B cell (primary cell): ENCODE results near the gene EPAS1. TPM values are rescaled to one million over a fixed set of nuclear protein-coding genes. Genes with fewer than 3 reads are reported as not detected.

Source experiments
- ATAC-seq: fragments of 200-7000 bp; cut with Tn5 transposase; one replicate; pipeline ENCODE4 v1.10.0; 2021; ENCODE audit warnings: low read depth, mild to moderate bottlenecking, moderate number of reproducible peaks, moderate library complexity
- CTCF ChIA-PET: fragments of 350-600 bp; sonication (Branson Sonifier 250); formaldehyde crosslinking; loops from one replicate; lab custom pipeline; 2021; ENCODE audit warnings: antibody characterized with exemption, inconsistent platforms; lab: Charles Lee
- POLR2A ChIA-PET: fragments of 350-600 bp; sonication (Branson Sonifier 250); formaldehyde crosslinking; loops from one replicate; lab custom pipeline; 2021; ENCODE audit warnings: antibody characterized with exemption; lab: Charles Lee
- DNase-seq: peaks from one replicate; pipeline ENCODE4 v3.0.0; 2013
- H2AFZ ChIP-seq: 2 replicates; pipeline ENCODE4 v1.6.1; 2012; ENCODE audit warnings: mild to moderate bottlenecking, low read depth, low read length; ENCODE audit not compliant: insufficient read depth, poor library complexity, severe bottlenecking
- H3K27ac ChIP-seq, 2 donors: 1 replicate in 1 of 2; 2 replicates in 1 of 2; pipeline ENCODE4 v1.5.1; 2012 to 2013; ENCODE audit warnings: low read length in 2 of 2, mild to moderate bottlenecking in 2 of 2, moderate library complexity in 1 of 2
- H3K27me3 ChIP-seq, 4 experiments: fragments of 200-600 bp in 1 of 4; sonication (generic) in 1 of 4; replicated peaks in 1 of 4; 1 replicate in 2 of 4; 2 replicates in 2 of 4; pipeline versions ENCODE4 v1.6.1 to v1.7.0; 2013 to 2016; ENCODE audit warnings: low read length in 3 of 4, mild to moderate bottlenecking in 2 of 4, mixed read lengths in 1 of 4, moderate library complexity in 1 of 4; ENCODE audit not compliant: insufficient read depth in 4 of 4, control insufficient read depth in 3 of 4; ENCODE audit errors: control extremely low read depth in 1 of 4
- H3K36me3 ChIP-seq, 2 experiments: replicated peaks in 1 of 2; 1 replicate in 1 of 2; 2 replicates in 1 of 2; pipeline versions ENCODE4 v1.6.1 to v1.7.1; 2013; ENCODE audit warnings: low read length in 1 of 2; ENCODE audit not compliant: insufficient read depth in 2 of 2, control insufficient read depth in 1 of 2; ENCODE audit errors: control extremely low read depth in 1 of 2, extremely low read depth in 1 of 2
- H3K4me1 ChIP-seq, 2 donors: fragments of 200-600 bp in 1 of 2; sonication (generic) in 1 of 2; 1 replicate in 1 of 2; 2 replicates in 1 of 2; pipeline versions ENCODE4 v1.5.1 to v1.6.1; 2013 to 2017; ENCODE audit warnings: low read length in 2 of 2; ENCODE audit not compliant: control insufficient read depth in 2 of 2, insufficient read depth in 2 of 2
- H3K4me2 ChIP-seq: replicated peaks from 2 replicates; pipeline ENCODE3; 2012; ENCODE audit warnings: mild to moderate bottlenecking, low read depth, low read length; ENCODE audit not compliant: poor library complexity, severe bottlenecking
- H3K4me3 ChIP-seq, 5 experiments: fragments of 200-600 bp in 1 of 5; sonication (generic) in 1 of 5; 1 replicate in 3 of 5; 2 replicates in 2 of 5; pipeline versions ENCODE4 v1.5.1 to v1.7.0; 2011 to 2016; ENCODE audit warnings: low read length in 4 of 5, mild to moderate bottlenecking in 4 of 5, low read depth in 2 of 5, control low read depth in 1 of 5, moderate library complexity in 1 of 5; ENCODE audit not compliant: insufficient read depth in 1 of 5; ENCODE audit errors: control extremely low read depth in 1 of 5, extremely low read depth in 1 of 5
- H3K79me2 ChIP-seq: fragments of 200-600 bp; sonication (generic); one replicate; pipeline ENCODE4 v1.6.0; 2016; ENCODE audit warnings: low read length; ENCODE audit not compliant: control insufficient read depth, insufficient read depth
- H3K9ac ChIP-seq: fragments of 200-600 bp; sonication (generic); 2 replicates; pipeline ENCODE4 v1.6.1; 2017; ENCODE audit warnings: mild to moderate bottlenecking, low read length, moderate library complexity
- H3K9me3 ChIP-seq, 3 donors: one replicate each; pipeline versions ENCODE4 v1.6.1 to v1.7.1; 2013; ENCODE audit warnings: low read length in 2 of 3; ENCODE audit not compliant: control insufficient read depth in 2 of 3, insufficient read depth in 1 of 3; ENCODE audit errors: control extremely low read depth in 1 of 3
- H4K20me1 ChIP-seq: 2 replicates; pipeline ENCODE4 v1.6.0; 2012; ENCODE audit warnings: mild to moderate bottlenecking, low read length; ENCODE audit not compliant: insufficient read depth, control insufficient read depth, poor library complexity, severe bottlenecking
- H3K27ac Mint-ChIP-seq: one replicate; pipeline ENCODE4 v1.8.0; 2021; ENCODE audit warnings: mixed read lengths
- H3K27me3 Mint-ChIP-seq: one replicate; pipeline ENCODE4 v1.8.0; 2021; ENCODE audit warnings: mixed read lengths
- H3K4me1 Mint-ChIP-seq: one replicate; pipeline ENCODE4 v1.8.0; 2021; ENCODE audit warnings: mixed read lengths
- H3K4me3 Mint-ChIP-seq: one replicate; pipeline ENCODE4 v1.8.0; 2021; ENCODE audit warnings: mixed read lengths
- H3K9me3 Mint-ChIP-seq: one replicate; pipeline ENCODE4 v1.8.0; 2022; ENCODE audit warnings: mixed read lengths; ENCODE audit not compliant: insufficient read depth
- CTCF ChIP-seq: fragments of 200-600 bp; IDR thresholded peaks from one replicate; pipeline ENCODE4 v1.8.0; 2022; ENCODE audit warnings: antibody characterized with exemption, mild to moderate bottlenecking
- EZH2 ChIP-seq: IDR thresholded peaks from 2 replicates; pipeline ENCODE4 v1.6.1; 2012; ENCODE audit warnings: borderline replicate concordance, low read depth, mild to moderate bottlenecking, moderate library complexity, low read length; ENCODE audit not compliant: insufficient read depth, poor library complexity, severe bottlenecking
- WGBS: methylation state at CpG from one replicate; pipeline ENCODE4 v1.1.5; 2013; ENCODE audit warnings: missing lambda C conversion rate; ENCODE audit not compliant: insufficient coverage; 5-methylcytosine and 5-hydroxymethylcytosine counted together
- intact Hi-C: fragments of 100-400 bp; cut with micrococcal nuclease; formaldehyde crosslinking; loops from one replicate; pipeline ENCODE4 v1.10.0; 2022
- polyA minus RNA-seq: library from RNA; depleted of rRNA, polyadenylated mRNA; stranded (reverse); fragments of >200 nt; gene quantifications from 2 replicates; pipeline ENCODE4 v1.2.3, GENCODE V29; 2012
- polyA plus RNA-seq: library from polyadenylated mRNA; depleted of rRNA; stranded (reverse); fragments of >200 nt; gene quantifications from 2 replicates; pipeline ENCODE4 v1.2.3, GENCODE V29; 2012
- total RNA-seq, 2 donors: library from RNA; stranded (reverse); fragments of 120-200 nt in 1 of 2; gene quantifications; 1 replicate in 1 of 2; 2 replicates in 1 of 2; pipeline versions ENCODE4 v1.2.3 to v1.2.4, GENCODE V29; 2013 to 2022

EPAS1 gene
- 0.37 and 1.0 TPM in 2 replicates for total RNA-seq
- 0.63 TPM for total RNA-seq (2013)
- 0.06 and 0.32 TPM in 2 replicates for polyA plus RNA-seq
- polyA minus RNA-seq = 0.50 and 0.77 TPM in 2 replicates

DNA sequence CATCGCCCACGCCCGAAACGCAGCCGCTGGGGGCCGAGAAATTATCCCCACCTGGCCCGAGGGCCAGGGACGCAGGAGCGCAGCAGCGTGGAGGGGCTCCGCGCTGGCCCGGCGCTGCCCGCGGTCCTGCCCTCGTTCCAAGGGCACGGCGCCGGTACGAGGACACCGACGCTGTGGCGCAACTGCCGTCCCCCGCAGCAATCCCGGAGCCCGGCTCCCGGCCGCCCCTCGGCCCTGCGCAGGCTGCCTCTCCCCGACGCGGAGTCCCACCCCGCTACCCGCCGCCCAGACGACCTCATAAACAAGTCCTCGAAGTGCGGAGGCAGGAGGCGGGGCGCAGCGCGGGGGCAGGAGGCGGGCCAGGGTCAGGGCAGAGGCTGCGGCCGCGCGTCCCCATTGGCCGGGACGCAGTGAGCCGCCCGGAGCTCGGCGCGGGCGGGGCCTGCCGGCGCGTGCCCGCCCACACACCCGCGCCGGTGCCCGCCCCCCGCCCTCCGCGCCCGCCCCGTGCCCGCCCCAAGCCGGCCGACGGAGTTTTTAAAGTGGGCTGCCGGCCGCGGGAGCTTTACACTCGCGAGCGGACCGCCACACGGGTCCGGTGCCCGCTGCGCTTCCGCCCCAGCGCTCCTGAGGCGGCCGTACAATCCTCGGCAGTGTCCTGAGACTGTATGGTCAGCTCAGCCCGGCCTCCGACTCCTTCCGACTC is at the start of gene EPAS1:
TSS of gene EPAS1 (plus strand) at position 568 of the 706 bp plus-strand sequence. CDS start 505 bp downstream, outside the sequence.
- ATAC-seq (peak; percentile 94), DNase-seq (peak; percentile 81)
- peak within 1 kb of the TSS; percentile 69 for H3K9ac ChIP-seq
- CTCF ChIA-PET = interaction anchor here (0.8 kb wide), 1 partner anchor 233 kb away, joined by 4 read pairs; no protein-coding TSS in a partner anchor
- H3K4me1 Mint-ChIP-seq = peaks cover 22% of the 10 kb centered on the region
- POLR2A ChIA-PET = no interaction called here
- H3K4me3 Mint-ChIP-seq = peak within 1 kb of the TSS; percentile 92
- peak within 1 kb of the TSS; percentile 33 for H3K27ac Mint-ChIP-seq
- H3K4me2 ChIP-seq = peak within 1 kb of the TSS; percentile 94
- no peaks in the 10 kb centered on the region for H3K36me3 ChIP-seq
- no peak for TF ChIP-seq EZH2
- no peak for TF ChIP-seq CTCF
- under 1% methylated on average over 94 of the region's 94 CpGs for WGBS
- H3K4me1 ChIP-seq = peaks cover 29 to 30% of the 10 kb centered on the region in 2 donors
- H3K9me3 Mint-ChIP-seq = no peaks in the 10 kb centered on the region
- peaks cover 10% of the 10 kb centered on the region for H4K20me1 ChIP-seq
- H3K4me3 ChIP-seq = peak within 1 kb of the TSS; percentile 63 to 85 (median 71)
- peaks cover 0 to 28% (median 0%) of the 10 kb centered on the region in 3 donors for H3K9me3 ChIP-seq
- intact Hi-C loops = no loop called here
- peaks cover 0 to 65% (median 34%) of the 10 kb centered on the region in 4 experiments for H3K27me3 ChIP-seq
- H3K27me3 Mint-ChIP-seq = peaks cover 55% of the 10 kb centered on the region
- no peaks in the 10 kb centered on the region for H3K79me2 ChIP-seq
- H3K27ac ChIP-seq = no peak within 1 kb of the TSS
- peak within 1 kb of the TSS; percentile 87 for H2AFZ ChIP-seq

DNA sequence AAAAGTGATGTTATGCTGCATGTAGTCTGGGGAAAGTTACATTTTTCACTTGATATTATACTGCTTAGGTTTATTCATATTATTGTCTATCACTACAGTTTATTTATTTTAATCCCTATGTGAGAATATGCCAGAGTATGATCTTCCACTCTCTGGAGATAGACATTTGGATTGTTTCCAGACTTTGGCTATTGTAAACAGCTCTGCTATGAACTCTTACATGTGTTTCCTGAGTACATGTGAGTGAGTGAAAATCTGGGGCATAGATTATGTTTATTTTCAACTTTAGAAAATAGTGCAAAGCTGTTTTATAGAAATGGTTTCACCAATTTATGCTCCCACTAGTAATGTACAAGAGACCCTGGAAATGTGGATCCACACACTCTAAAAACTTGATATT is 49.0 kb upstream of the EPAS1 start:
- no peak overlapping the region for H3K27ac Mint-ChIP-seq
- Histone ChIP-seq H3K79me2 (no peaks in the 10 kb centered on the region), H3K27me3 (no peaks in the 10 kb centered on the region), H3K4me3 (no peak overlapping the region), H3K4me1 (no peaks in the 10 kb centered on the region), H2AFZ (no peak overlapping the region), H4K20me1 (no peaks in the 10 kb centered on the region), H3K9me3 (no peaks in the 10 kb centered on the region), H3K4me2 (no peak overlapping the region), H3K36me3 (no peaks in the 10 kb centered on the region), H3K27ac (no peak overlapping the region), H3K9ac (no peak overlapping the region)
- intact Hi-C loops = no loop called here
- H3K27me3 Mint-ChIP-seq = peaks cover 22% of the 10 kb centered on the region
- H3K4me1 Mint-ChIP-seq = no peaks in the 10 kb centered on the region
- ChIA-PET POLR2A (no interaction called here), CTCF (no interaction called here)
- no peak overlapping the region for H3K4me3 Mint-ChIP-seq
- no peak for ATAC-seq
- TF ChIP-seq EZH2 (no peak), CTCF (no peak)
- no peak for DNase-seq
- H3K9me3 Mint-ChIP-seq = no peaks in the 10 kb centered on the region
